ENCODE results near the gene LYSMD1.

DNA sequence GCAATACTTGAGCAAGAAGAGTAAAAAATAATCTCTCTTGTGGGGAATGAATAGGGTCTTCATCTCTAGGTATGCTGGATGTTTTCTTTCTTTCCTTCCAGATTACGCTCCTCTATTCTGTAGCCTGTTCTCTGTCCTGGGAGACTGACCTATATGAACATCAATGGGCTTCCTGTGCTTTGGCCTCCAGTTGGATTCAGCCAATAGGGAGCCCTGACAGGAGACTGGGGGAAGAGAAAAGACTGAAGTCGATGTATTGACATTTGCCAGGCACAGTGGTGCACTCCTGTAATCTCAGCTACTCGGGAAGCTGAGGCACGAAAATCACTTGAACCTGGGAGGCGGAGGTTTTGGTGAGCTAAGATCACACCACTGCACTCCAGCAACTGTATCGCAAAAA lies 36.9 kb downstream of the LYSMD1 start:
- TF ChIP-seq, protein P1, sequence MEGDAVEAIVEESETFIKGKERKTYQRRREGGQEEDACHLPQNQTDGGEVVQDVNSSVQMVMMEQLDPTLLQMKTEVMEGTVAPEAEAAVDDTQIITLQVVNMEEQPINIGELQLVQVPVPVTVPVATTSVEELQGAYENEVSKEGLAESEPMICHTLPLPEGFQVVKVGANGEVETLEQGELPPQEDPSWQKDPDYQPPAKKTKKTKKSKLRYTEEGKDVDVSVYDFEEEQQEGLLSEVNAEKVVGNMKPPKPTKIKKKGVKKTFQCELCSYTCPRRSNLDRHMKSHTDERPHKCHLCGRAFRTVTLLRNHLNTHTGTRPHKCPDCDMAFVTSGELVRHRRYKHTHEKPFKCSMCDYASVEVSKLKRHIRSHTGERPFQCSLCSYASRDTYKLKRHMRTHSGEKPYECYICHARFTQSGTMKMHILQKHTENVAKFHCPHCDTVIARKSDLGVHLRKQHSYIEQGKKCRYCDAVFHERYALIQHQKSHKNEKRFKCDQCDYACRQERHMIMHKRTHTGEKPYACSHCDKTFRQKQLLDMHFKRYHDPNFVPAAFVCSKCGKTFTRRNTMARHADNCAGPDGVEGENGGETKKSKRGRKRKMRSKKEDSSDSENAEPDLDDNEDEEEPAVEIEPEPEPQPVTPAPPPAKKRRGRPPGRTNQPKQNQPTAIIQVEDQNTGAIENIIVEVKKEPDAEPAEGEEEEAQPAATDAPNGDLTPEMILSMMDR (IDR thresholded peaks at IDR 0.05; ENCODE audit: borderline replicate concordance, extremely low read depth, low read length, poor library complexity, severe bottlenecking), result no peak
- TF ChIP-seq EZH2 (IDR thresholded peaks at IDR 0.05; ENCODE audit: borderline replicate concordance, low read depth, low read length, severe bottlenecking), result no peak

Data from DND-41 (cell line).